Ecto neural progenitor cell (in vitro differentiated cells): ENCODE results near the gene CNNM4.
A peak's percentile ranks its signal among the peaks of the same experiment; 100 is the strongest.

Experiments
- DNase-seq: peaks from one replicate; pipeline ENCODE4 v3.0.0-alpha.2; 2018; ENCODE audit warnings: low spot score

The CNNM4 gene

DNA sequence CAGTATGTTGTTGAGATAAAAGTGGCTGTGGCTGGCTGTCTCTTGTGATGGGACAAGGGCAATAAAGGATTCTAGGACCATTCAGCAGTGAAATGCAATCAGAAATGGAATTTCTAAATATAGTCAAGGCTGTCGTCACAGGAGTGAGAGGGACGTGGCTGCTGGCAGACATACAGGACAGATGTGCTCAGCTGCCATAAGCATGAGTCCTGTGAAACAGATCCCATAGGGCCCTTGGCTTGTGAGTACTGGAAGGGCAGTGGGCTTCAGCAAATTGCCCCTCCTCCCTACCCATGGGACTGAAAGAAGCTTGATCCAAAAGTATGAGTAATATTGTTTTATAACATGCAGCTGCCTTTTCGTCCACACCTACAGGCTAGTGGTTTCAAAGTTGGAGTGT lies 51.2 kb downstream of the CNNM4 start:
- no peak for DNase-seq

DNA sequence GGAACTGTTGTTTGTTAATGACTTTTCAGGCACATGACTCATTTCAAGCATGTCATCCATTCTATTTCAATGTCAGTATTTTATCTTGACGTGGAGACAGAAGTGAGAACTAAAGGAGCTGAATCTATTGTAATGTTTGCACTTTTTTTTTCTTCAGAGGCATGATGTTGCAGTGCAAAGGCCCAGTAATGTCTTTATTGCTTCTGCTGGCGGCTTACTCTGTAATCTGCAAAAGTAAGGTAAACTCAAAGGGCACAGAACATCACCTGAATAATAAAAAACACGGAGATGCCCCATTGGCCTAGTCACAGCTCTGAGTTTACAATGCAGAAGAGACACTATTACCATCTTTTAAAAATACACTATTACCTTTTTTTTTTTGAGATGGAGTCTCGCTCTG lies 53.0 kb downstream of the CNNM4 start:
- no peak for DNase-seq

DNA sequence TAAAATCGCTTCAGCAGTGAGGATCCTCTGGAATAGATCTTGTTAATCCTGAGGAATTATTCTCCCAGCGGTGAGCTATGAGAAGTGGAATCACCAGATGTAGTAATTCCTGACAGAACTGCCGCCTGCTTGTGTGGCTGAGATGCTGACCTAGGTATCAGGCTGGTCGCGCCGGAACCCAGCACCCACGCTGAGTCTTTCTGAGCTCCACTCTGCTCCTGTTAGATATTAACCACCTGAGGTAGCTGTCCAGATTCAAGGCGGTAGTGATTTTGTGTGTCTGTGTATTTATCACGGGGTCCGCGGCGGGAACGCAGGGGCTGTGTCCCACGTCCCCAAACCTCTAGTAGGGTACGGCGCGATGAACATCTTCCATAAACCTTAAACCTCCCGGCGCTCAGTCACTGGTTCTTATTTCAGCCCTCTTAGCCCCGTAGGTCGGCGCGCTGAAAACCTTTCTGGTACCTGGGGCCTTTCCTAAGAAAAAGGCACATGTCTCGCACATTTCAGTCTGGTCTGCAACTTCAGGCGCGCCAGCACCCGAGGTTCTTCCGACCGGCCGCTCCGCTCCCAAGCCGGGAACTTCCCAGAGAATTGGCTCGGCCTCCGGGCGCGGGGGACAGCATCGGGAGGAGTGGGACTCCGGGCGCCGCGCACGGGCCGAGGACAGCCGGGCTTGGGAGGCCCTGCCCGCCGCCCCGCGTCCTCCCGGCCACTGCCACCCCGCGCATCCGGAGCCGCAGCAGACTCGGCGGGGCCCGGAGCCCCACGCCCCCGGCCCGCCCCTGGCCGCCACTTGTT lies 54.8 kb downstream of the CNNM4 start:
- DNase-seq, result no peak

- peak; percentile 99 for DNase-seq
These were observed 55.6 kb downstream of the CNNM4 start, which contains the start of gene CNNM3 for GRCh38 chr2:96816127-96816835. CNNM3 (plus strand) TSS chr2:96816268; CDS start chr2:96816278, 10 bp downstream.

DNA sequence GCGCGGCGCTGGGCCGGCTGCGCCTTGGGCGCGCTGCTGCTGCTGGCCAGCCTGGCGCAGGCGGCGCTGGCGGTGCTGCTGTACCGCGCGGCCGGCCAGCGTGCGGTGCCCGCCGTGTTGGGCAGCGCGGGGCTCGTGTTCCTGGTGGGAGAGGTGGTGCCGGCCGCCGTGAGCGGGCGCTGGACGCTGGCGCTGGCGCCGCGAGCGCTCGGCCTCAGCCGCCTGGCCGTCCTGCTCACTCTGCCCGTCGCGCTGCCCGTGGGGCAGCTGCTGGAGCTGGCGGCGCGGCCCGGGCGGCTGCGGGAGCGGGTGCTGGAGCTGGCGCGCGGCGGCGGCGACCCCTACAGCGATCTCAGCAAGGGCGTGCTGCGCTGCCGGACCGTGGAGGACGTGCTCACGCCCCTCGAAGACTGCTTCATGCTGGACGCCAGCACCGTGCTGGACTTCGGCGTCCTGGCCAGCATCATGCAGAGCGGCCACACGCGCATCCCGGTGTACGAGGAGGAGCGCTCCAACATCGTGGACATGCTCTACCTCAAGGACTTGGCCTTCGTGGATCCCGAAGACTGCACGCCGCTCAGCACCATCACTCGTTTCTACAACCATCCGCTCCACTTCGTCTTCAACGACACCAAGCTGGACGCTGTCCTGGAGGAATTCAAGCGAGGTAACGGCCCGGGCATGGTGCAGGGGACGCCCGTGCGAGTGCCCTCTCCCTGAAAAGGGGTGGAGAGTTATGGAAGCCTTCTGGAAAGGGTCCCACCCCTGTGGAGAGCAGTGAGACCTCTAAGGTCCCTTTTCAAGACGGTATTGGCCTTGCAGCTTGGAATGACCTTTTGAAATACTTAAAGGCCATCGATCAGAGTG lies 56.4 kb downstream of the CNNM4 start:
- DNase-seq, result peak; percentile 67

DNA sequence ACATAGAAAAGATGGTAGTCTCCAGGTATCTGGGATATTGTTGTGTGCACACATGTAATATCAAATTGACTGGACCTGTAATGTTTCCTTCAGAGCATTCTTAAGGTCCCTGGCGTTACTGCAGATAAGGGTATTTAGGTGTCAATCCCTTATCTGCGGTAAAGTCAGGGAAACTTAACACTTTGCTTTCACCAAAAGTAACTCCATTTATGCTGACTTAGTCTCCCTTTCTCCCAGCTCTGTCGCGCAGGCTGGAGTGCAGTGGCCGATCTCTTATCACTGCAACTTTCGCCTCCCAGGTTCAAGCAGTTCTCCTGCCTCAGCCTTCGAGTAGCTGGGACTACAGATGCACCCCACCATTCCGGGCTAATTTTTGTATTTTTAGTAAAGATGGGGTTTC lies 57.2 kb downstream of the CNNM4 start:
- no peak for DNase-seq

DNA sequence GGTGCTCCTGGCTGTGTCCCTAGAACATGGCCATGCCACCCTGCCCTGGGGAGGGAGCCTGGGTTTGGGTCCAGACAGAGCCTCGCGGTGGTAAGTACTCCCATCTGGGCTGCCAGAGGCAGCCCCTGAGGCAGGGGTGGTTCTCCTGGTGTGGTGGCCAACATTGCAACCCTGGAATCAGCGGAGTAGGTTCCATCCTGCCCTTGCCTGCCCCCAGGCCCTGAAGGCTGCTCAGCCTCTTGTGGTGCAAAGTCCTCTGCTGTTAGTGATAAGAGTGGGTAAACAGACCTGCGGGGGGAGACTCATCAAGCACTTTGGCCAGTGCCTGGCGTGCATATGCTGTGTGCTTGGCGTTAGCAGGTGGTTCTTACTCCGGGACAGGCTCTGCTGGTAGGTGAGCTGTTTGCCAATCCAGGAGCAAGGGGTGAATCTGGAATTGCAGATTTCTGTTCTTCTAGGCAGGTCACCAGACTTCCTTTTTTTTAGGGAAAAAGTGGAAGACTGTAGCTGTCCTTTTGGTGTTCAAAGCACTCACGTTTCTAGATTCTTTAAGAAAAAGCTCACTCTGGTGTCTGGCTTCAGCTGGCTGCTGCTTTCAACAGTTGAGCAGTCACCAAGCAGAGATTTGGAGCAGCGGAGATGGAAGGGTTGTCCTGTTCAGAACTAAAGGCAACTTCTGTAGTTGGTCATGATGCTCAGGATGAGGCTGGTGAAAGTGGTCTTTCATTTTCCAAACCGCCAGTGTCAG lies 58.6 kb downstream of the CNNM4 start:
- no peak for DNase-seq

DNA sequence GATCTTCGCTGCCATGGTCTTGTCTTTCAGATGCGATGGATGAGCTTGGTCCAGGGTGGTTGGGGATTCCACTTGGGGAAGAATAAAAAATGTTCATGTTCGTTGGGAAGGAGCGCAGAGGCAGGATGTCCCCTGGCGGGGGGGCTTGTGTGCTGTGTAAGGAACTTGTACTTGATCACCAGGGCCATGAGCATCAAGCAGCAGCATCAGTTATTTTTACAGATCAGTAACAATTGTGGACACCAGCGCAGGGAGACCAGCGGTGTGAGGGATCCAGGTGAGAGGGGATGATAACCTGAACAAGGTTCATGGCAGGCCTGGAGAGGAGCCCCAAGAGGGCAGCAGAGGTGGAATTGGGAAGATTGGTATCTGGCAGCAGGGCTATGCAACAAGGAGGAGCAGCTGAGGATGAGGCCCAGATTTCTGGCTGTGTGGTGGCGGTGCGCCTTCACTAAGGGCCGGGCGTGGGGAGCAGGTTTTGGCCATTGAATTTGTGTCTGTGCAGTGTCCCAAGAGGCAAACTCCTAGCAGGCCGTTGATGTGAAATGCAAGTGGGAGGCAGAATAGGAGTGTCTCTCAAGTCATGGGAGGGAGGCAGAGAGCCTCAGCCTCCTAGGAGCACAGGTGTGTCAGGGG lies 59.3 kb downstream of the CNNM4 start:
- no peak for DNase-seq

GRCh38 chr2:96821113-96821675 lies 60.5 kb downstream of the CNNM4 start:
- no peak for DNase-seq

DNA sequence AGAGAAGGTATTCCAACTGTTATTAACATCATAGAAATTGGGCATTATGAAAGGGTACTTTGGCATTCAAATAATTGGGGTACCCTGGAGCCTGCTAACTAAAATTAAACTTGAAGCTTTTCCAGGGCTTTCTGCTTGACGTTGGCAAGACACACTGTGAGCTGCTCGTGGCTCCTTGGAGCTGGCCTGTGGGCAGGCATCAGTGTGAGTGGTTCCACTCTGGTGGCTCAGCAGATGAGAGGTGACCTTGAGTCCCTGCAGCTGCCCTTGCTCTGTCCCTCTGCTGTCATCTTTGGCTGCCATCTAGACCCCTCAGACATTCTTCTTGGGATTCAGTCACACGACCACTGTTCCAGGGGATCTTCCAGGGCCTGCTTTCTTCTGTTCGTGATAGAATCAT lies 62.1 kb downstream of the CNNM4 start:
- DNase-seq, result no peak

- no peak for DNase-seq
These were observed 62.5 kb downstream of the CNNM4 start for GRCh38 chr2:96823198-96823597.

DNA sequence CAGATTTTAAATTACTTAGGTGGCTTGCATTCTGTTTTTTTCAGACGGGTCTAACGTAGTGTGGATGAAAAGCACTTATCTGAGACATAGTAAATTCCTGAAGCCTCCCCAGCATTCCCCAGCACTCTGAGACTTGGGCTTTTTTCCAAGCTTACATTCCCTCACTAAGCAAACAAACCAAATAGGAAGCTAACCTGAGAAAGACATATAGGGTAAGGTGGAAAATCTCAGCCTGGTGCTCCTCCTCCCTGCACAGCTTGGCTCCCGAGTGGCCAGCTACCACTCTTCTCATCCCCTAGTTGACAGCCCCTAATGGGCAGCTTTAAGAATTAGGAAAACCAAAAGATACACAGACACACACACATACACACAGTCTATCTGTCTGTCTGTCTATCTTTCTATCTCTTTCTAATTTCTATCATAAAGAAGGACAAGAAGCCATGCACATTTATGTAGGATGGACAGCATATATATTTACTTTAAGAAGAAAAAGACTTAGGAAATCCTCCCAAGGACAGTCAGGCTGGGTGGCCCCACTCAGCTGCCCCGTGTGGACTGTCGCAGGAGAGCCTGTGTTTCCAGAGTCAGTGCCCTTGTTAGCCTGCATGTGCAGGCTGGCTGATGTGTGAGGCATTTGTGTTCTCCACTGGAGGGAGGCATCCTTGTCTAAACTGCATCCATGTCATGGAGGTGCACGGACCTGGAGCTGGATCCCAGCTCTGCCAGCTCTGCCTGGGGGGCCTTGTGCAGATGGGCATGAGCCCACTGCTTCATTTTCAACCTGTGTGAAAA lies 63.6 kb downstream of the CNNM4 start:
- DNase-seq, result no peak

DNA sequence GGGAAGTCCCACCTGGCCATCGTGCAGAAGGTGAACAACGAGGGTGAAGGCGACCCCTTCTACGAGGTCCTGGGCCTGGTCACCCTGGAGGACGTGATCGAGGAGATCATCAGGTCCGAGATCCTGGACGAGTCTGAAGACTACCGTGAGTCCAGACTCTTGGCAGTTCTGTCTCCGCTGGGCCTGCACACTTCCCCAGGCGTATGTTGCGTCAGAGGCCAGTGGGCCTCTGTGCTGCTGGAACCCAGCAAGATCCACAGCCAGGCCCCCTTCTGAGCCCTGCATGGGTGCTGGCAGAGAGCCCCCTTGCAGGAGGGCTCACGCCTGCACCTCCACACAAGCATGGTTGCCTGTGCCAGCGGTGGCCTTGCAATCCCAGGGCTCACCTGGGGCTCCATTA lies 64.4 kb downstream of the CNNM4 start:
- DNase-seq, result no peak

DNA sequence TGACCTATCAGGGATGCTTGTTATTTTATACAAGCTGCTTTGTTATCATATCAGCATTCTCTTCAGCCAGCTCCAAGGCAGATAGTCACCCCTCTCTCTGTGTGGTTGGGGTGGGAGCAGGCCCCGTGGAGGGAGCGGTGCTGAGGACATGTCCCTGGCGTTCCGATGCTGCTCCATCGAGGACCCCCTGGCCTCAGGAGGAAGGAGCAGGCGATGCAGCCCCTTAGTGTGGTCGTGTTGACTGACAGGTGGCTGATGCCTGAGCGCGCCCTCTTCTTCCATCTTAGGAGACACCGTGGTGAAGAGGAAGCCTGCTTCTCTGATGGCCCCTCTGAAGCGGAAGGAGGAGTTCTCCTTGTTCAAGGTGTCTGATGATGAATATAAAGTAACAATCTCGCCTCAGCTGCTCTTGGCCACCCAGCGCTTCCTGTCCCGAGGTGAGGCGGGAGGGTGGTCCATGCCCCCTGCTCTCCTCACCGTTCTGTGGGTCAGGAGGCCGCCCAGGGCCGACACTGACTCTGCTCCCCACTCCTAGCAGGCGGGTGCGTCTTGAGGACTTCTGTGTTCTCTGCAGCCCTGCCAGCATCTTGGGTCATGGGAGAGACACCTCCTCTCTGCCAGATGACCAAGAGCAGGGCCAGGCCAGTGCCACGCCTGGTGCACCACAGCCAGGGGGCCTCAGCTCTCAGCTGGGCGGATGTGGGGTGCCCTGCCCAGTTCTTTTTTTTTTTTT lies 66.0 kb downstream of the CNNM4 start:
- DNase-seq, result no peak

DNA sequence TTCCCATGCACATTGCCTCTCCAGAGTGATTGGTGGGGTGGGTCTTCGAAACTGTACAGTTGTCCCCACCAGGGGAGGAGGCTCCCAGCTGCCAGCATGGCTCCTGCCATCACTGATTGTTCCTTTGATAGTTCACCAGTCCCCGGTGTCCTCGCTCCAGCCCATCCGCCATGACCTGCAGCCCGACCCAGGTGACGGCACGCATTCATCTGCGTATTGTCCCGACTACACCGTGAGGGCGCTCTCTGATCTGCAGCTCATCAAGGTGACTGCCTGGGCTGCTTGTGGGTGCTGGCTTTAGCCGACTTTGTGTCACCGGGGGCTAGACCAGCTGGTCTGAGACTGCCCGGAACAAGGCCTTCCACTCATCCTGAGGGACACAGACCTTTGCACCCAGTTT lies 67.7 kb downstream of the CNNM4 start:
- DNase-seq, result no peak

DNA sequence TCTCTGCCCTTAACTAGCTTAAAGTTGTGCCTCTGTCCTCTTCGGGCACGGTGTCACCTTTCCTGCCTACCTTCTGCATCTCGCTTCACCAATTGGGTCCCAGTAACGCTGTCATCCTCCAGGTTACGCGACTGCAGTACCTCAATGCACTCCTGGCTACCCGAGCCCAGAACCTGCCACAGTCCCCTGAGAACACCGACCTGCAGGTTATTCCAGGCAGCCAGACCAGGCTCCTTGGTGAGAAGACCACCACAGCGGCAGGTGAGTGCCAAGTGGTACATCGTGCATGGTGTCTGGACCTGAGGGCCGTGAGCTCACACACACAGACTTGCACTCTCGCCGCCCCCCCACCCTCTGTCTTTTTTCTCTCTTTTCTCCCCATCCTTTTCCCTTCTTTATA lies 68.2 kb downstream of the CNNM4 start:
- no peak for DNase-seq

DNA sequence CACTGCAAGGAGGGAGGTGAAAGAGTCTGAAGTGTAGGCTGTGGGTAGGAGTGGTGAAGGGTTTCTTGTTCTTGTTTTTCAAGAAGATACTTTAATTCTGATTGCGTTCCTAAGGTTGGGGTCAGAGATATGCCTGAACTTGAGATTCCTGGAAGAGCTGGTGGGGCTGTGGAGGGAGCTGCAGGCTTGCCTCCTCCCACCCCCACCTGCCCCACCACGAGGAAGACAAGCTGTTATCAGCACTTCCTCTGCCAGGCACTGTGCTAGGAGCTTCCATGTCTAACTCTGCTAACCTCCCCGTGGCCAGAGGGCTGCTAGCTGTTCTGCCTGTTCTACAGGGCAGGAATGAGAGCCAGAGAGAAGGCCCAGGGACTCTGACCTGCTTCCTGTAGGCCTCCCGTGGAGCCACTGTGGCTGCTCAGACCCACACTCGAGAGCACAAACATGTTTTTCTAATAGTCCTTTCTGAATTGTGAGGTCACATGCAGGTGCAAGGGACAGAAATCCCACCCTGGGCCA lies 69.4 kb downstream of the CNNM4 start:
- no peak for DNase-seq

DNA sequence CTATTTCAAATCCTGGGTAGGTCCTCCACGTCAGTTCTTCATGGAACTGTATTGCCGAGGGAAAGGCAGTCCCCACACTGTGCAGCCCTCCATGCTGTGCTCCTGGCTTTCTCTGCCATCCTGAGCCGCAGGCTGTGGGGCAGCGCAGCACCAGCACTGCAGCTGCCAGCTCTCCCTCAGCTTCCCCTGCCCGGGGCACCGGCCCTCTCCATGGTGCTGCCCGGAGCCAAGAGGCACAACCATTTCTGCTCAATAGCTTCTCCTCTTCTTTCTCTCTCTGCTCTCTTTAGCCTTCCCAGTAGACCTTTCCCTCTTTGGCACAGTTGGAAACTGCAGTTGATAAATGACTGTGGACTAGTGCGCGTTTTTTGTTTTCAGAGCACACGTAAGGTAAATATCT lies 71.0 kb downstream of the CNNM4 start:
- DNase-seq, result no peak

DNA sequence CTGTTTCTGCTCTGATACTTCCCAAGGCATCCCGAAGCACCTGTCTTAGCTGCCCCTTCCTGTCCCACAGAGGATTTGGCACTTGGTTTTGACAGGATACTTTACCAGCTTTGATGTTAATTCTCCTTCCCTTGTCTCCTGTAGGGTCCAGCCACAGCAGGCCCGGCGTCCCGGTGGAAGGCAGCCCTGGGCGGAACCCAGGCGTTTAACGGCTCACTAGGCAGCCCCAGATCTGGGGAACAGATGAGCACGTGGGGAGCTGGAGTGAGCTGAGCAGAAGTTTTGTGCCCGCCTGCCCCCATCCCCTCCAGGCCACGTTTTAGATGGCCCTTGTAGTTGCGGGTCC lies 71.7 kb downstream of the CNNM4 start:
- no peak for DNase-seq
